ENCODE data around the gene RRP15. TPM values are rescaled to one million over a fixed set of nuclear protein-coding genes. Genes with fewer than 3 reads are reported as not detected.

RRP15 gene
- total and polyA plus RNA-seq, 2 donors = 3.9 to 12.4 TPM

- no peaks in the 10 kb centered on the region for H3K4me1 ChIP-seq (ENCODE audit: control insufficient read depth in 2 of 2, insufficient read depth in 2 of 2, low read length in 2 of 2)
- H3K4me3 ChIP-seq (ENCODE audit: low read length in 2 of 2) = no peak overlapping the region
- H3K27ac ChIP-seq (ENCODE audit: low read depth in 1 of 2, low read length in 1 of 2) = no peak overlapping the region
- H3K9me3 ChIP-seq (ENCODE audit: control insufficient read depth in 2 of 2, insufficient read depth in 1 of 2, low read length in 1 of 2) = no peaks in the 10 kb centered on the region
- no peaks in the 10 kb centered on the region for H3K27me3 ChIP-seq (ENCODE audit: control insufficient read depth in 2 of 2, insufficient read depth in 1 of 2, low read length in 1 of 2)
- 37% methylated on average over 1 of the region's 1 CpG for WGBS
- H3K36me3 ChIP-seq (ENCODE audit: control insufficient read depth in 2 of 2, insufficient read depth in 2 of 2, low read length in 1 of 2) = no peaks in the 10 kb centered on the region
- no peak for DNase-seq (ENCODE audit: low read depth in 6 of 9, low spot score in 9 of 9)
Measured at GRCh38 chr1:218257371-218257770, 27.7 kb upstream of the RRP15 start.

- no peak for DNase-seq (ENCODE audit: low read depth in 6 of 9, low spot score in 9 of 9)
- 94% methylated on average over 2 of the region's 2 CpGs for WGBS
- no peak overlapping the region for H3K27ac ChIP-seq (ENCODE audit: low read depth in 1 of 2, low read length in 1 of 2)
Measured at GRCh38 chr1:218257971-218258370, 27.1 kb upstream of the RRP15 start.

GRCh38 chr1:218259339-218259738, 25.8 kb upstream of the RRP15 start:
- 86% methylated on average over 1 of the region's 1 CpG for WGBS
- Histone ChIP-seq H3K9me3 (ENCODE audit: control insufficient read depth in 2 of 2, insufficient read depth in 1 of 2, low read length in 1 of 2) (no peaks in the 10 kb centered on the region), H3K27ac (ENCODE audit: low read depth in 1 of 2, low read length in 1 of 2) (no peak overlapping the region), H3K4me1 (ENCODE audit: control insufficient read depth in 2 of 2, insufficient read depth in 2 of 2, low read length in 2 of 2) (no peaks in the 10 kb centered on the region), H3K27me3 (ENCODE audit: control insufficient read depth in 2 of 2, insufficient read depth in 1 of 2, low read length in 1 of 2) (no peaks in the 10 kb centered on the region), H3K36me3 (ENCODE audit: control insufficient read depth in 2 of 2, insufficient read depth in 2 of 2, low read length in 1 of 2) (no peaks in the 10 kb centered on the region), H3K4me3 (ENCODE audit: low read length in 2 of 2) (no peak overlapping the region)
- DNase-seq (ENCODE audit: low read depth in 6 of 9, low spot score in 9 of 9) = no peak

More at GRCh38 chr1:218257971-218258370, 27.1 kb upstream of the RRP15 start:
- Histone ChIP-seq H3K9me3 (ENCODE audit: control insufficient read depth in 2 of 2, insufficient read depth in 1 of 2, low read length in 1 of 2) (no peaks in the 10 kb centered on the region), H3K4me3 (ENCODE audit: low read length in 2 of 2) (no peak overlapping the region), H3K36me3 (ENCODE audit: control insufficient read depth in 2 of 2, insufficient read depth in 2 of 2, low read length in 1 of 2) (no peaks in the 10 kb centered on the region), H3K4me1 (ENCODE audit: control insufficient read depth in 2 of 2, insufficient read depth in 2 of 2, low read length in 2 of 2) (no peaks in the 10 kb centered on the region), H3K27me3 (ENCODE audit: control insufficient read depth in 2 of 2, insufficient read depth in 1 of 2, low read length in 1 of 2) (no peaks in the 10 kb centered on the region)

- no peaks in the 10 kb centered on the region for H3K4me1 ChIP-seq (ENCODE audit: control insufficient read depth in 2 of 2, insufficient read depth in 2 of 2, low read length in 2 of 2)
- no peak for DNase-seq (ENCODE audit: low read depth in 6 of 9, low spot score in 9 of 9)
- no peaks in the 10 kb centered on the region for H3K27me3 ChIP-seq (ENCODE audit: control insufficient read depth in 2 of 2, insufficient read depth in 1 of 2, low read length in 1 of 2)
- 40% methylated on average over 6 of the region's 6 CpGs for WGBS
- no peak overlapping the region for H3K4me3 ChIP-seq (ENCODE audit: low read length in 2 of 2)
- no peaks in the 10 kb centered on the region for H3K9me3 ChIP-seq (ENCODE audit: control insufficient read depth in 2 of 2, insufficient read depth in 1 of 2, low read length in 1 of 2)
- H3K27ac ChIP-seq (ENCODE audit: low read depth in 1 of 2, low read length in 1 of 2) = no peak overlapping the region
- H3K36me3 ChIP-seq (ENCODE audit: control insufficient read depth in 2 of 2, insufficient read depth in 2 of 2, low read length in 1 of 2) = no peaks in the 10 kb centered on the region
Measured at GRCh38 chr1:218259800-218260199, 25.3 kb upstream of the RRP15 start.

- no peak for DNase-seq (ENCODE audit: low read depth in 6 of 9, low spot score in 9 of 9)
- 66% methylated on average over 2 of the region's 2 CpGs for WGBS
- H3K36me3 ChIP-seq (ENCODE audit: control insufficient read depth in 2 of 2, insufficient read depth in 2 of 2, low read length in 1 of 2) = no peaks in the 10 kb centered on the region
- H3K27ac ChIP-seq (ENCODE audit: low read depth in 1 of 2, low read length in 1 of 2) = no peak overlapping the region
- H3K27me3 ChIP-seq (ENCODE audit: control insufficient read depth in 2 of 2, insufficient read depth in 1 of 2, low read length in 1 of 2) = no peaks in the 10 kb centered on the region
- H3K9me3 ChIP-seq (ENCODE audit: control insufficient read depth in 2 of 2, insufficient read depth in 1 of 2, low read length in 1 of 2) = no peaks in the 10 kb centered on the region
- H3K4me3 ChIP-seq (ENCODE audit: low read length in 2 of 2) = no peak overlapping the region
- no peaks in the 10 kb centered on the region for H3K4me1 ChIP-seq (ENCODE audit: control insufficient read depth in 2 of 2, insufficient read depth in 2 of 2, low read length in 2 of 2)
Measured at GRCh38 chr1:218262259-218262658, 22.8 kb upstream of the RRP15 start.

- no peak overlapping the region for H3K27ac ChIP-seq (ENCODE audit: low read depth in 1 of 2, low read length in 1 of 2)
- H3K4me3 ChIP-seq (ENCODE audit: low read length in 2 of 2) = no peak overlapping the region
- no peaks in the 10 kb centered on the region for H3K9me3 ChIP-seq (ENCODE audit: control insufficient read depth in 2 of 2, insufficient read depth in 1 of 2, low read length in 1 of 2)
- no peaks in the 10 kb centered on the region for H3K4me1 ChIP-seq (ENCODE audit: control insufficient read depth in 2 of 2, insufficient read depth in 2 of 2, low read length in 2 of 2)
- no peaks in the 10 kb centered on the region for H3K27me3 ChIP-seq (ENCODE audit: control insufficient read depth in 2 of 2, insufficient read depth in 1 of 2, low read length in 1 of 2)
- DNase-seq (ENCODE audit: low read depth in 6 of 9, low spot score in 9 of 9) = no peak
- H3K36me3 ChIP-seq (ENCODE audit: control insufficient read depth in 2 of 2, insufficient read depth in 2 of 2, low read length in 1 of 2) = no peaks in the 10 kb centered on the region
- WGBS = 71% methylated on average over 2 of the region's 2 CpGs
Measured at GRCh38 chr1:218266356-218266755, 18.7 kb upstream of the RRP15 start.

- Histone ChIP-seq H3K4me3 (ENCODE audit: low read length in 2 of 2) (no peak overlapping the region), H3K4me1 (ENCODE audit: control insufficient read depth in 2 of 2, insufficient read depth in 2 of 2, low read length in 2 of 2) (no peaks in the 10 kb centered on the region), H3K27ac (ENCODE audit: low read depth in 1 of 2, low read length in 1 of 2) (no peak overlapping the region), H3K27me3 (ENCODE audit: control insufficient read depth in 2 of 2, insufficient read depth in 1 of 2, low read length in 1 of 2) (no peaks in the 10 kb centered on the region), H3K36me3 (ENCODE audit: control insufficient read depth in 2 of 2, insufficient read depth in 2 of 2, low read length in 1 of 2) (no peaks in the 10 kb centered on the region), H3K9me3 (ENCODE audit: control insufficient read depth in 2 of 2, insufficient read depth in 1 of 2, low read length in 1 of 2) (no peaks in the 10 kb centered on the region)
- 96% methylated on average over 6 of the region's 6 CpGs for WGBS
- no peak for DNase-seq (ENCODE audit: low read depth in 6 of 9, low spot score in 9 of 9)
Measured at GRCh38 chr1:218272366-218272765, 12.7 kb upstream of the RRP15 start.

GRCh38 chr1:218273762-218274479, 11.2 kb upstream of the RRP15 start:
- Histone ChIP-seq H3K36me3 (ENCODE audit: control insufficient read depth in 2 of 2, insufficient read depth in 2 of 2, low read length in 1 of 2) (no peaks in the 10 kb centered on the region), H3K27me3 (ENCODE audit: control insufficient read depth in 2 of 2, insufficient read depth in 1 of 2, low read length in 1 of 2) (no peaks in the 10 kb centered on the region), H3K9me3 (ENCODE audit: control insufficient read depth in 2 of 2, insufficient read depth in 1 of 2, low read length in 1 of 2) (no peaks in the 10 kb centered on the region), H3K4me1 (ENCODE audit: control insufficient read depth in 2 of 2, insufficient read depth in 2 of 2, low read length in 2 of 2) (no peaks in the 10 kb centered on the region), H3K4me3 (ENCODE audit: low read length in 2 of 2) (no peak overlapping the region), H3K27ac (ENCODE audit: low read depth in 1 of 2, low read length in 1 of 2) (no peak overlapping the region)
- 49% methylated on average over 3 of the region's 3 CpGs for WGBS
- DNase-seq (ENCODE audit: low read depth in 6 of 9, low spot score in 9 of 9) = no peak

- DNase-seq (ENCODE audit: low read depth in 6 of 9, low spot score in 9 of 9) = no peak
- Histone ChIP-seq H3K4me1 (ENCODE audit: control insufficient read depth in 2 of 2, insufficient read depth in 2 of 2, low read length in 2 of 2) (no peaks in the 10 kb centered on the region), H3K4me3 (ENCODE audit: low read length in 2 of 2) (no peak overlapping the region), H3K27ac (ENCODE audit: low read depth in 1 of 2, low read length in 1 of 2) (no peak overlapping the region), H3K27me3 (ENCODE audit: control insufficient read depth in 2 of 2, insufficient read depth in 1 of 2, low read length in 1 of 2) (no peaks in the 10 kb centered on the region), H3K36me3 (ENCODE audit: control insufficient read depth in 2 of 2, insufficient read depth in 2 of 2, low read length in 1 of 2) (no peaks in the 10 kb centered on the region), H3K9me3 (ENCODE audit: control insufficient read depth in 2 of 2, insufficient read depth in 1 of 2, low read length in 1 of 2) (no peaks in the 10 kb centered on the region)
- 93% methylated on average over 2 of the region's 2 CpGs for WGBS
Measured at GRCh38 chr1:218274511-218274910, 10.6 kb upstream of the RRP15 start.

All from thymus (tissue), 11 donors.